ENCODE results near the gene TBC1D13.
A peak's percentile ranks its signal among the peaks of the same experiment; 100 is the strongest.
"Not testable (repeated sequence)": the region's sequence is repeated elsewhere in the genome, so short reads cannot be mapped to it uniquely, and the experiment has no call there.

The TBC1D13 gene, protein sequence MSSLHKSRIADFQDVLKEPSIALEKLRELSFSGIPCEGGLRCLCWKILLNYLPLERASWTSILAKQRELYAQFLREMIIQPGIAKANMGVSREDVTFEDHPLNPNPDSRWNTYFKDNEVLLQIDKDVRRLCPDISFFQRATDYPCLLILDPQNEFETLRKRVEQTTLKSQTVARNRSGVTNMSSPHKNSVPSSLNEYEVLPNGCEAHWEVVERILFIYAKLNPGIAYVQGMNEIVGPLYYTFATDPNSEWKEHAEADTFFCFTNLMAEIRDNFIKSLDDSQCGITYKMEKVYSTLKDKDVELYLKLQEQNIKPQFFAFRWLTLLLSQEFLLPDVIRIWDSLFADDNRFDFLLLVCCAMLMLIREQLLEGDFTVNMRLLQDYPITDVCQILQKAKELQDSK

DNA sequence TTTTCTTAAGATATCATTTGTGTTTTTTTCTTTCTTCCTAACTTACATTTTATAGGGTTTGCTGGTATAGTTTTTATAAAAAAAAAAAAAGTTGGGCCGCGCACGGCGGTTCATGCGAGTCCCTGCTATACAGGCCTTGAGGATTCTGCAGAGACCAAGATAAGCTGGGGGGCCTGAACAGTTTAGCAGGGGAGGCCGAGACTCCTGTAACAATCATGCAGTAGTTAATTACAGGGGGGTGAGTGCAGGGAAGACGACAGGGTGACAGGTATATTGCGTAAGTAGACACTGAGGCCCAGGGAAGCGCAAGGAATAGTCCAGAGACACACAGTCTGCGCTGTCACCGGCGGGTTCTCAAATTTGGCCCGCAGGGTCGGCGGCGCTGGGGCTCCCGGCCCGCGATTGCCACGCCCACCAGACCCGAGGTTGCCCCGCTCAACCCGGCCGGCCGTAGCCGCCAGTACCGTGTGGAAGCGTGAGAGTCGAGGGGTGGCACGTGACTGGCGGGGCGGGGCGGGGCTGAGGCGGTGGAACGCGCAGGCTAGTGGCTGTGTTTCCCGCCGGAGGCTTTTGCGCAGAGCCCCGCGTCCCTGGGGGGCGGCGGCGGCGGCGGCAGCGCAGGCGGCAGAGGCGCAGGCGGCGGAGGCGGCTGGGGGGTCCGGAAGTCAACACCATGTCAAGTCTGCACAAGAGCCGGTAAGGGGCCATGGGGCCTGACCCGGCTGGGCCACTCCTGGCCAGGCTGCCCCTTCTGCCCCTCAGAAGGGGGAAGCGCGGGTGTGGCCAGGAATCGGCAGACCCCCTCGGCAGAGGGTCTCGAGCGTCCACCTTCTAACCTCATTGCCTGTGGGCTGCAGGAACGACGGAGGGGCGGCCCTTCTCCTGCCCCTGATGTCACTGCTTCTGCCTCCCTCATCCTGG lies at the start of gene TBC1D13:
Gene TBC1D13, plus strand, starts transcription at position 573 of the 921 bp plus-strand sequence. Its CDS starts 101 bp downstream, at position 674.
- no peak for DNase-seq (ENCODE audit: low read depth)

DNA sequence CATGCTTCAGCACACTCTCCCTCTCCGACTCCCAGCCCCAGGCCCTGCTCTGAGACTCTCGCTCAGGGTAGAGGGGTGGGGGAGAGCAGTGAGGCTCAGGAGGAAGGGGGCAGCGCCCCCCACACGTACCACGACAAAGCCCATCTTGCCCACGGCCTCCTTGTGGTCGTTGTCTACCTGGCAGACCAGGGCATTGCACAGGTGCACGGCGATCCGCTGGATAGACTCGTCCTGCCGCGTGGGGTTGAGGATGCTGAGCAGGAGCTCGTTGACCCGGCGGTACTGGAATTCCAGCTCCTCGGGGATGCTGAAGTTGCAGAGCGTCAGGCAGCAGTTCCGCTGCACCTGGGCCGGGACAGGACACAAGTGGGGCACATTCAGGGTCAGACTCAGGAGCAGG lies 44.7 kb upstream of the TBC1D13 start:
- no peak for DNase-seq (ENCODE audit: low read depth)

DNA sequence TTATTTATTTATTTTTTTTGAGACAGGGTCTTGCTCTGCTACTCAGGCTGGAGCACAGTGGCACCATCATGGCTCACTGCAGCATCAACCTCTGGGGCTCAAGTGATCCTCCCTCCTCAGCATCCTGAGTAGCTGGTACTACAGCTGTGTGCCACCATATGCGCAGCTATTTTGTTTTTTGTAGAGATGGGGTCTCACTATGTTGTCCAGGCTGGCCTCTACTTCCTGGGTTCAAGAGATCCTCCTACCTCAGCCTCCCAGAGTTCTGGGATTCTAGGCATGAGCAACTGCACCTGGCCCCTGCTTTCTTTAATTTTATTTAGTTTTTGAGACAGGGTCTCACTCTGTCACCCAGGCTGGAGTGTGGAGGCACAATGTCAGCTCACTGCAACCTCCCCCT lies 43.6 kb upstream of the TBC1D13 start:
- no peak for DNase-seq (ENCODE audit: low read depth)

DNA sequence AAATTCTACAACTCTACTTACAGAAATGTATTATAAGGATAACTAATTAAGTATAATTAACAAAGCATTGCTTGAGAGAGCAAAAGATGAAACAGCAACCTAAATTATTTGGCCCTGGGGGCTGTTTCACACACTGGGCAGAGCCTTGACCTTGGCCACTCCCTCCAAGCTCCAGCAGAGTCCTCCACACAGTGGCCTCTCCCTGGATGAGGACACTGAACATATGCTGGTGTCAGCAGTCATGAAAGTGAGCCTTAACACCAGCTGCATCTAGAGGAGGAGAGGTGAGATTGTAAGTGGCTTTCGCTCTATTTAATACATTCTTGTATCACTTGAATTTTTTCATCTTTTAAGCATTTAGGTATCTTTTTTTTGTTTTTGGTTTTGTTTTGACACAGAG lies 39.8 kb upstream of the TBC1D13 start:
- DNase-seq (ENCODE audit: low read depth) = no peak

DNA sequence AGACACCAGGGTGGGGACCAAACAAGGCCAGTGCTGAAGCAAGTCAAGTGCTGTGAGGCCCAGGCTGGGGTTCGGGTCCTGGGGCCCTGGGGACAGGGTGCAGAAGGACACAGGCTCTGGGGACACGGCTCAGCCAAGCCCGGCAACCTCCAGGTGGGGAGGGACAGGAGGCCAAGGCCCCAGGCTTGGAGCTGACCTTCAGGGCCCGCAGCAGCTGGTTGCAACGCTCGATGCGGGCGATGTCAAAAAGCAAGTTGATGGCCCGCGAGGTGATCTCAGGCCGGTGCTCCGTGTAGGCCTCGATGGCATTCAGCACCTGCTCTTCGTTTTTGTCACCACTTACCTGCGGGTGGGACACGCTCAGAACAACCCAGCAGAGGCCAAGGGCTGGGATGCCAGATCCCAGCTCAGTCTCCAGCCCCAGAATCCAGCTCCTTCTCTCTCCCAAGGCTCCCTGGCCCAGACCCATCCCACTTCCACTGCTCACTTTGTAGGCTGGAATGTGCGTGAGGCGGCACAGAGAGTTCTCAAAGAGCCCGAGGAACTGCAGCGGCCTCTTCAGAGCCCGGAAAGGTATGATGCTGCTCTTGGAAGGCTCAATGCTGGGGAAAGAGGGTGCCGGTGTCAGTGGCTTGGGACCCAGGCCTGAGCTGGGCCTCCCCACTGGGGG lies 36.0 kb upstream of the TBC1D13 start:
- no peak for DNase-seq (ENCODE audit: low read depth)

DNA sequence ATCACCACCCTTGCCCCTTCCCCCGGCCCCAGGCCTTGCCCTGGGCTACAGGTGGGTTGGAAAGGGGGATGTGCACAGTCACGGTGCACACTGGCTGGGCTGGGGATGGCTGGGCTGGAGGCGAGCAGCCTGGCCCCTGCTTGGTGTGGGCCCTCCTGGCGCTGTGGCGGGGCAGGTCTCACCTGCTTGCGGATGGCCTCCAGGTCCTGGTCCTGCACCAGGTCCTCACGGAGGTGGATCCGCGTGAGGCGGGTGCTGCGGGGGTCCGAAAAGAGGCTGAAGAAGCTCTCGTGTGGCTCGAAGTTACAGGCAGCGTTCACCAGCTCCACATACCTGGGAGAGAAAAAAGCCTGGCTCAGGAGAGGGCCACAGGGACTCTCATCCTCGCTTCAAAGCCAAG lies 33.4 kb upstream of the TBC1D13 start:
- DNase-seq (ENCODE audit: low read depth) = no peak

DNA sequence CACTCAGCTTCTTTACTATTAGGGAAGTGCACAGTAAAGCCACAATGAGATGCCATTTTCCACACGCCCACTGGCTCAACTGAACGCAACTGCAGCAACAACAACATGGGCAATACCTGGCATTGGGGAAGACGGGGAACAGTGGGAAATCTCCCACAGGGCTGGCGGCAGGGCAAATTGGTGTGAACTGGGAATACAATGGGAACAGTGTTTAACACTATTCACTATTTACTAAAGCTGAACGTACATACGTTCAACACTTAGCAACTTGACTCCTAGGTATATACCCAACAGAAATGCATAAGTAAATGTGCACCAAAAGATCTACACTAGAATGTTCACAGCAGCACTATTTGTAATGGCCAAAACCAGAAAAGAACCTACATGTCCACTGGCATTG lies 29.5 kb upstream of the TBC1D13 start:
- DNase-seq (ENCODE audit: low read depth) = no peak

DNA sequence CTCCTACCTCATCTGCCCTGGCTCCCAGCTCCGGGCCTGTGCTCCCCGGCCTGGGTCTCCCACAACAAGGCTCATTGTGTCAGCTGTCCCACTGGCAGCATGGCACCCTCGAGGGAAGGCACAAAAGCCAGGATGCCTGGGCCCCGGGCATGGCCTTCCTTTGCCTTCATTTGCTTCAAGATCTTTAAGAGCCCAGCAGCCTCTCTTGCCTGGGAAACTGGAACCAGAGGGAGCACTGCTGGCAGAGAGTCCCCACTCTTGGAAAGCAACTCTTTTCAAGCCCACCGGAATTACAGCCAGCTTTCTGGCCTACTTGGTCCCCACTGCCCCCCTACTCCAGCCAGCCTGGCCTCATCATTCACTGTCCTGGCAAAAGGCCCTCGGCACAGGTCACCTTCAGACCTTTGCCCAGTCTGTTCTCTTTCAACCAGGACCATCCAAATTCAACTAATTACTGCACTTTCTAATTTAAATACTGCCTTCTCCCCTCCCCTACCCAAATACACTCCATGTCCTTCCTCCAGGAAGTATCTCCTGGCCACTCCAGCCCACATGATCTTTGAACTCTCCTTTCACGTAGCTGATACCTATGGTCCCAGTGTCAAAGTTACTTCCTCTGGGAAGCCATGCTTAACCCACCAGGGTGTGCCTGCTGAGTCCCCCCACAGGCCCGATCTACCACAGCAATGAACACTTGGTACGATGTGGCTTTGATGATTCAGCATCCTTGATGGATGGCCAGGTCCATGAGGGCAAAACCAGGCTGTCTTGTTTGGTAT lies 24.2 kb upstream of the TBC1D13 start:
- DNase-seq (ENCODE audit: low read depth) = no peak

DNA sequence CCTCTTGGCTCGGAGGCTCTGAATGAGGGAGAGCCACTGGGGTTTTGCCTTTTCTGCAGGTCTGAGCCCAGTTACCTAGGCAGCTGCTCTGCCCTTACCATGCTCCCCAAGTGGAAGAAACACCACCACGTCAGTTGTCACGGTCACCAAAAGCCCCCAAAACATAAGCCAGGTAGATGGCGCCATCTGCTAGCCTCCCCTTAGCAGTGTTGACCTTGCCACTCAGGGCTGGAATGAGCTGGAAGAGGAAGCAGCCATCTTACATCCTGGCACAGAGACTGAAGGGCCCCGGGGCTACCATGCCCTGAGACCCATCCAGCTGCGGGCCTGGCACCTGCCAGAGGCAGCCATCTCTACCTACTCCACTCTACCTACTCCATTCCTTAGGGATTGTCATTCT lies 22.7 kb upstream of the TBC1D13 start:
- DNase-seq (ENCODE audit: low read depth) = no peak

DNA sequence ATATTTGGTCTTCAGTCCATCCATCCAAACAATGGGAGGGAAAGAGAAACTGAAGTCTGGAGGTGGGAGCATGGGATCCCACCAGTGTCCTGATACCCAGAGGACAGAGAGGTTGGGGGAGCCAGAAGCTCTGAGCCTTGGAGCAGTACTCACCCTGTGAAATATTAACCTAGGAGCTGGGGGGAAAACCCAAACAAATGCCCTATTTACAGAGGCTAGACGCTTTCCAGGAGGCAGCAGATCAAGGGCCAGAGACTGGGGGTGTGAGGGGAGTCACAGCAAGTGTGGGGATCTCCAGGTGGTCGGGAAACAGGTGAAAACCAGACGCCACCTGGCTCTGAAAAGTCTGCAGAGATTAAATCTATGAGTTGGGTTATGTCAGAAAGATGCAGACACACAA lies 21.6 kb upstream of the TBC1D13 start:
- DNase-seq (ENCODE audit: low read depth) = no peak

DNA sequence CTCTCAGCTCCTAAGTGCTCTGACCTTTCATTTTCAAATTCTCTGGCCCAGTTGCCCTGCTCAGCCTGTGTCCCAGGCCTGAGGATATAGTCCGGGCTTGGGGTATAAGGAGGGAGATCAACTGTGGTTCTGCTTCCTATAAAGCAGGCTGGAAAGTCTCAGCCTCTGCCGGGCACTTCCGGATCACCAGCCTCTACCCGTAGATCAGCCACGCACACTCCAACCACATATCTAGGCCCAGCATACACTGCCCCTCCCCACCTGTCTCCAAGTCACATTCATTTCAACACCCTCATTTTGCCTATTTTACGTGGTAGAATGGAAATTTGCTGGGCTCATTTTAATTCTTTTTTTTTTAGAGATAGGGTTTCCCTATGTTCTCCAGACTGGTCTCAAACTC lies 18.4 kb upstream of the TBC1D13 start:
- DNase-seq (ENCODE audit: low read depth) = no peak

DNA sequence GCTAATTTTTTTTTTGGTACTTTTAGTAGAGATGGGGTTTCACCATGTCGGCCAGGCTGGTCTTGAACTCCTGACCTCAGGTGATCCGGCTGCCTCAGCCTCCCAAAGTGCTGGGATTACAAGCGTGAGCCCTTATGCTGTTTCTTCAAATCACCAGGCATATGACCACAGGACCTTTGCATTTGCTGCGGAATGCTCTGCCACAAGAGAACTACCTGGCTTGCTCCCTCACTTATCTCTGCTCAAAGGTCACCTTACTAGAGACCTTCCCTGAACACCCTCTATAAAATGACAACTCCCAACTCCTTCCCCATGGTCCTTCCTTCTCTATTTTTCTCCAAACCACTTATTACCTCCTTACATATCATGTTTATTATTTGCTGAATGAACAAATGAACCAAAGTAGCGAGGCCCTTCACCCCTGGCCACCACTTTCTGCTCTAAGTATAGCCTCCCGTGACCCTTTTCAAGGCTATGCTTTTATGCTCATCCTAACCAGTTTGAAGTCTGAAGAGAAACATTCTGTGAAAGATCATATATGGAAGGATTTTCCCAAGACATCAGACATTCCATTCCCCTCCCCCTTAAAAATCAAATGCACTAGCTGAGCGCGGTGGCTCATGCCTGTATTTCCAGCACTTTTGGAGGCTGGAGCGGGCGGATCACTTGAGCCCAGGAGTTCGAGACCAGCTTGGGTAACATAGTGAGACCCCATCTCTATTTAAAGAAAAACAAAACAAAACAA lies 16.6 kb upstream of the TBC1D13 start:
- DNase-seq (ENCODE audit: low read depth) = no peak

DNA sequence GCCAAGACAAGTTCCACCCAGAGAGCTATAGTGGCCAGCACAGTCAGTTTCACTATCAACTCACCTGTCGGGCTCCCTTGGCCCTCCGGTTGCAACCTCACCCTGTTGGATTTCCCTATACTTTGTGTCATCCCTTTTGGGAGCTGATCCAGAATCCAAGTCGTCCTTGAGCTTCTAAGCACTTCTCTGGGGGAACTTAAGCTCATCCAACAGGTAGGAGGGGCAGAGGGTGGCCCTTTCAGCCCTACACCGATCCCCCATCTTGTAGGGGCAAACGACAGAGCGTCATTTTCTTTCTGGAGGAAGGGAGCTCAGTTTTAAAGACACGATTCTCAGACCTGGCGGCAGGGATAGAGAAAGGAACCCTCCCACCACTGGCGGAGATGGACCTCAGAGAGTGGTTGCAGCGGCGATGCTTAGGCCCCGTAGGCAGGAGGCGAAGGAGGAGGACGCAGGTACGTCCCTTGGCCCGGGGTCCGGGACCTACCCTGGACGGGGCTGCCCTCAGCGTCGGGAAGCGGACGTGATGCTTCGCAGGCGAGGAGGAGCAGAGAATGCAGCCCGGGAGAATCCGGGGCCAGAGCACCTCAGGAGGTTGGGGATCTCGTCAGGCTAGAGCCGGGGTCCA lies 15.8 kb upstream of the TBC1D13 start:
- no peak for DNase-seq (ENCODE audit: low read depth)

DNA sequence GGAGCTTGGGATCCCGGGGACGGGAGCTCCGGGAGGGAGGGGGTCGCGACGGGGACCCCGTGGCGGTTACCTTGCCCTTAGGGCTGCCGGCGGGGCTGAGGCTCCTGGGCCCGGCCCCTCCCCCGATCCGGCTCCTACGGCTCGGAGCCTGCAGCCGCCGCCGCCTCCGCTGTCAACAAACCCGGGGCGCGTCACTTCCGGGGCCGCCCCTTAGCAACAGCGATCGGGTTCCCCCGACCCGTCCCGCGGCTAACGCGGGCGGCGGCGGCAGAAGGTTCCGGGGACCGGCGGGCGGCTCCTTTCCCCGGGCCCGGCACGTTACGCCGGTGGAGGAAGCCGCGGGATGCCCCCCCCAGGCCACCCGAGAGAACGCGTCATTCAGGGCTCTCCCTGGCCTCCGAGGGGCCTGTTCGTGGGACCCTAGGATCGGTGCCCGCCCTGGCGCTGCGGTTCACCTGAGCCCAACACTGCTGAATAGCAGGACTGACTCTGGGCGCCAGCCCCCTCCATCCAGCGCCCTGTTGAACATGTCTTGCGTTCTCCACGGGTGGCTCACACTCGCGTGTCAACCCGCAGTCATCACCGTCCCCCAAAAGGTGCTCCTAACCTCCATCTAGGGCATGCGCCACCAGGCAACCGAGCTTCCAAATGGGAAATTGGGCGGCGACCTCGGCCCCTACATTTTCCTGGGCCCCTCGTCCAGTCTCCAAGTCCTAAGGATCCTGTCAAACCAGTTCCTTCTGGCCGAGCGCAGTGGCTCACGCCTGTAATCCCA lies 15.1 kb upstream of the TBC1D13 start, which contains the start of gene ZER1:
Gene ZER1, minus strand, starts transcription at position 183 of the 775 bp plus-strand sequence. CDS start 16,362 bp downstream, outside the sequence.
- peak; percentile 31 for DNase-seq (ENCODE audit: low read depth)

DNA sequence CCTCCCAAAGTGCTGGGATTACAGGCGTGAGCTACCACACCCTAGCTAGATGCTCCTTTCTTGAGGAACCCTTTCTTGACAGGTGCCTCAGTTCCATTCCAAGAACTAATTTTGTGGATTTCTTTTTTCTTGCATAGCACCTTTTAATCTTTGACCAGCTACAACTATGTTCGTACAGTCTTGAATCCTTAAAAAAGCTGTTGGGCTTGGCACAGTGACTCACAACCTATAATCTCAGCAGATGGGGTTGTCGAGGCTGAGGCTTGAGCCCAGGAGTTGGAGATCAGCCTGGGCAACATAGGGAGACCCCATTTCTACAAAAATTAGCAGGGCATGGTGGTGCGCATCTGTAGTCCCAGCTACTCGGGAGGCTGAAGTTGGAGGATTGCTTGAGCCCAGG lies 14.0 kb upstream of the TBC1D13 start:
- no peak for DNase-seq (ENCODE audit: low read depth)

DNA sequence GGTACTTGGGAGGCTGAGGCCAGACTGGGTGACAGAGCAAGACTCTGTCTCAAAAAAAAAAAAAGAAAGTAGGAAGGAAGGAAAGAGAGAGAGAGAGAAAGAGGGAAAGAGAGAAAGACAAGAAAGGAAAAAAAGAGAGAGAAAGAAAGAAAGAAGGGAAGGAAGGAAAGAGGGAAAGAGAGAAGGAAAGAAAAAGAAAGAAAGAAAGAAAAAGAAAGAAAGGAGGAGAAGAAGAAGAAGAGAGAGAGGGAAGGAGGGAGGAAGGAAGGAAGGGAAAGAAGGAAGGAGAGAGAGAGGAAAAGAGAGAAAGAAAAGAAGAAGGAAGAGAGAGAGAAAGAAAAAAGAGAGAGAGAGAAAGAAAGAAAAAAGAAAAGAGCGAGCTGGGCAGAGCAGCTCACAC lies 12.2 kb upstream of the TBC1D13 start:
- DNase-seq (ENCODE audit: low read depth) = no peak

DNA sequence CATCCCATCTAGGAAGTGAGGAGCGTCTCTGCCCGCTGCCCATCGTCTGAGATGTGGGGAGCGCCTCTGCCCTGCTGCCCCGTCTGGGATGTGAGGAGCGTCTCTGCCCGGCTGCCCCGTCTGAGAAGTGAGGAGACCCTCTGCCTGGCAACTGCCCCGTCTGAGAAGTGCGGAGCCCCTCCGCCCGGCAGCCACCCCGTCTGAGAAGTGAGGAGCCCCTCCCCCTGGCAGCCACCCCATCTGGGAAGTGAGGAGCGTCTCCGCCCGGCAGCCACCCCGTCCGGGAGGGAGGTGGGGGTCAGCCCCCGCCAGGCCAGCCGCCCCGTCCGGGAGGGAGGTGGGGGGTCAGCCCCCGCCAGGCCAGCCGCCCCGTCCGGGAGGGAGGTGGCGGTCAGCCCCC lies 7.0 kb upstream of the TBC1D13 start:
- not testable (repeated sequence) for DNase-seq (ENCODE audit: low read depth)

DNA sequence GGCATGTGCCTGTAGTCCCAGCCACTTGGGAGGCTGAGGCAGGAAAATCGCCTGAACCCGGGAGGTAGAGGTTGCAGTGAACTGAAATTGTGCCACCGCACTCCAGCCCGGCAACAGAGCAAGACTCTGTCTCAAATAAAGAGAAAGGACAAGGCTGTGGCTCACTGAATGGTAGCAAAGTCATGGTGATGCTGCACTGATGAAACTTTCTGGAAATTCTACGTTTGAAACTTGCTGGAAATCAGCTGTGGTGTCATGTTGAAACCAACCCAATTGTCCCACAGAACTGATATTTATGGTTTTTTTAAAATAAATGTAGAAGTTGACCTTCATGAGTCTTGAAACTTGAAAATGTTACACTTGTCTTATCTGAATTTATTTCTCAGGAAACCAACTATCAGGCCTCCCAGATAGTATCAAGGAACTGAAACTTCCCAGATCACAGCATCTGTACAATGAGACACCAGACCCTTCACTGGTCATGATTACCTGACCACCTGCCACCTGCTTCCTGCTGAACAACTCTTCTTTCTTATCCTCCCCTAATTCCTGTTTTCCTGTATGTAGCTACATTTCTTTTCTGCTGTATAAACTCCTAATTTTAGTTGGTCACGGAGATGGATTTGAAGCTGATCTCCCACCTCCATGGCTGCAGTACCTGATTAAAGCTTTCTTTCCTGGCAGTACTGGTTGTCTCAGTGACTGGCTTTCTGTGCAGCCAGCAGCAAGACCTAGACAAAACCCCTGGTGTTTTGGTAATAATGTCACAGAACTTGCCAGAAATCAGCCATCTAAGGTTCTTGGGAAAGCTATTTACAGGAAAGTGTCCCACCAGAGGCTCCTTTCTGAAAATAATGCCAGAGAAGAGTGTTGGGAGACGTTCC lies 5.6 kb upstream of the TBC1D13 start:
- no peak for DNase-seq (ENCODE audit: low read depth)

DNA sequence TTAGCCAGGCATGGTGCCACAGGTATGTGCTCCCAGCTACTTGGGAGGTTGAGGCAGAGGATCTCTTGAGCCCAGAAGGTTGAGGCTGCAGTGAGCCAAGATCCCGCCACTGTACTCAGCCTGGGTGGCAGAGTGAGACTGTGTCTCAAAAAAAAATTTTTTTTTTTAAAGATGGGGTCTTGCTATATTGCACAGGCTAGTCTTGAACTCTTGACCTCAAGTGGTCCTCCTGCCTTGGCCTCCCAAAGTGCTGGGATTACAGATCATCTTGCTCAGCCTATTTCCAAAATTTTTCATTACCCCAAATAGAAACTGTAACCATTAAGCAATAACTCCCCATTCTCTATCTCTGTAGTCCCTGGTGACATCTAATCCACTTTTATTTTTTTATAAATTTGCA lies 4.4 kb upstream of the TBC1D13 start:
- no peak for DNase-seq (ENCODE audit: low read depth)
